Hepatocyte (in vitro differentiated cells): ENCODE measurements around the gene ZFP91. TPM values are rescaled to one million over a fixed set of nuclear protein-coding genes. Genes with fewer than 3 reads are reported as not detected.

ENCODE experiments used
- DNase-seq: peaks from one replicate; pipeline ENCODE4 v3.0.0-alpha.2; 2016; ENCODE audit warnings: low spot score
- H2AFZ ChIP-seq: fragments of 200-600 bp; sonication (generic); 2 replicates; pipeline ENCODE4 v1.6.0; 2016; ENCODE audit warnings: antibody characterized with exemption, mild to moderate bottlenecking
- H3K27ac ChIP-seq: fragments of 200-600 bp; sonication (generic); 2 replicates; pipeline ENCODE4 v1.5.1; 2016; ENCODE audit warnings: mild to moderate bottlenecking
- H3K27me3 ChIP-seq: fragments of 200-600 bp; sonication (generic); 2 replicates; pipeline ENCODE4 v1.6.1; 2016
- H3K36me3 ChIP-seq: fragments of 200-600 bp; sonication (generic); replicated peaks from 2 replicates; pipeline ENCODE4 v1.5.1; 2016; ENCODE audit warnings: low read depth; ENCODE audit not compliant: insufficient read depth
- H3K4me1 ChIP-seq: fragments of 200-600 bp; sonication (generic); 2 replicates; pipeline ENCODE4 v1.5.1; 2016; ENCODE audit warnings: mild to moderate bottlenecking, moderate library complexity; ENCODE audit not compliant: insufficient read depth
- H3K4me2 ChIP-seq: fragments of 200-600 bp; sonication (generic); 2 replicates; pipeline ENCODE4 v1.6.0; 2016
- H3K4me3 ChIP-seq: fragments of 200-600 bp; sonication (generic); 2 replicates; pipeline ENCODE4 v1.5.1; 2016; ENCODE audit warnings: mild to moderate bottlenecking
- H3K79me2 ChIP-seq: fragments of 200-600 bp; sonication (generic); 2 replicates; pipeline ENCODE4 v1.6.0; 2017; ENCODE audit warnings: mild to moderate bottlenecking
- H3K9me2 ChIP-seq: fragments of 200-600 bp; sonication (generic); replicated peaks from 2 replicates; pipeline ENCODE4 v1.6.0; 2017; ENCODE audit warnings: mild to moderate bottlenecking; ENCODE audit not compliant: insufficient read depth
- H3K9me3 ChIP-seq: fragments of 200-600 bp; sonication (generic); 2 replicates; pipeline ENCODE4 v1.5.1; 2016; ENCODE audit warnings: low read depth, mild to moderate bottlenecking
- H4K20me1 ChIP-seq: fragments of 200-600 bp; sonication (generic); 2 replicates; pipeline ENCODE4 v1.6.0; 2016; ENCODE audit warnings: mild to moderate bottlenecking; ENCODE audit not compliant: insufficient read depth, poor library complexity, severe bottlenecking
- EZH2 ChIP-seq: fragments of 200-600 bp; sonication (generic); IDR thresholded peaks from 2 replicates; pipeline ENCODE4 v1.6.1; 2016; ENCODE audit warnings: antibody characterized with exemption, mild to moderate bottlenecking, borderline replicate concordance
- EZH2phosphoT487 ChIP-seq: fragments of 200-600 bp; sonication (generic); IDR thresholded peaks from one replicate; pipeline ENCODE4 v1.6.1; 2018; ENCODE audit warnings: antibody characterized with exemption, mild to moderate bottlenecking, low read depth, moderate library complexity; ENCODE audit not compliant: unreplicated experiment, severe bottlenecking
- WGBS: methylation state at CpG from one replicate; pipeline ENCODE4 v1.1.6; 2016; ENCODE audit warnings: low lambda C conversion rate; ENCODE audit errors: missing lambda C conversion rate; 5-methylcytosine and 5-hydroxymethylcytosine counted together
- polyA plus RNA-seq: library from polyadenylated mRNA; unstranded; fragments of >200 nt; fragmentation: Nextera tagmentation; extraction: Ambion mirVana; gene quantifications from 2 replicates; pipeline ENCODE4 v1.2.1, GENCODE V29; 2016
- total RNA-seq: library from RNA; depleted of rRNA; stranded (reverse); fragments of >200 nt; gene quantifications from 2 replicates; pipeline ENCODE4 v1.2.3, GENCODE V29; 2014
- TF ChIP-seq, protein P1 (sequence below): fragments of 200-600 bp; sonication (generic); IDR thresholded peaks from 2 replicates; pipeline ENCODE4 v1.5.1; 2016; ENCODE audit warnings: antibody characterized with exemption, mild to moderate bottlenecking; ENCODE audit not compliant: poor library complexity

The ZFP91 gene
- total and polyA plus RNA-seq, 2 experiments from 2014 or later: 13.7 to 42.0 TPM

GRCh38 chr11:58580311-58580710, 1.4 kb downstream of the ZFP91 start:
- Histone ChIP-seq H3K4me3 (peak overlapping the region; percentile 87), H3K9me2 (no peaks in the 10 kb centered on the region), H3K27me3 (no peaks in the 10 kb centered on the region), H4K20me1 (peaks cover 23% of the 10 kb centered on the region), H3K79me2 (peaks cover 68% of the 10 kb centered on the region), H3K27ac (peak overlapping the region; percentile 99), H3K4me1 (peaks cover 23% of the 10 kb centered on the region), H2AFZ (peak overlapping the region; percentile 76), H3K4me2 (peak overlapping the region; percentile 79), H3K36me3 (no peaks in the 10 kb centered on the region), H3K9me3 (no peaks in the 10 kb centered on the region)
- TF ChIP-seq, protein P1, sequence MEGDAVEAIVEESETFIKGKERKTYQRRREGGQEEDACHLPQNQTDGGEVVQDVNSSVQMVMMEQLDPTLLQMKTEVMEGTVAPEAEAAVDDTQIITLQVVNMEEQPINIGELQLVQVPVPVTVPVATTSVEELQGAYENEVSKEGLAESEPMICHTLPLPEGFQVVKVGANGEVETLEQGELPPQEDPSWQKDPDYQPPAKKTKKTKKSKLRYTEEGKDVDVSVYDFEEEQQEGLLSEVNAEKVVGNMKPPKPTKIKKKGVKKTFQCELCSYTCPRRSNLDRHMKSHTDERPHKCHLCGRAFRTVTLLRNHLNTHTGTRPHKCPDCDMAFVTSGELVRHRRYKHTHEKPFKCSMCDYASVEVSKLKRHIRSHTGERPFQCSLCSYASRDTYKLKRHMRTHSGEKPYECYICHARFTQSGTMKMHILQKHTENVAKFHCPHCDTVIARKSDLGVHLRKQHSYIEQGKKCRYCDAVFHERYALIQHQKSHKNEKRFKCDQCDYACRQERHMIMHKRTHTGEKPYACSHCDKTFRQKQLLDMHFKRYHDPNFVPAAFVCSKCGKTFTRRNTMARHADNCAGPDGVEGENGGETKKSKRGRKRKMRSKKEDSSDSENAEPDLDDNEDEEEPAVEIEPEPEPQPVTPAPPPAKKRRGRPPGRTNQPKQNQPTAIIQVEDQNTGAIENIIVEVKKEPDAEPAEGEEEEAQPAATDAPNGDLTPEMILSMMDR: no peak
- TF ChIP-seq EZH2 (no peak), EZH2phosphoT487 (no peak)
- no peak for DNase-seq
- WGBS: 17% methylated on average over 2 of the region's 2 CpGs

- no peak for DNase-seq
- TF ChIP-seq, protein P1: no peak
- TF ChIP-seq EZH2phosphoT487: no peak
- Histone ChIP-seq H3K9me2 (no peaks in the 10 kb centered on the region), H3K4me1 (peaks cover 17% of the 10 kb centered on the region), H3K27ac (no peak overlapping the region), H3K4me2 (peak overlapping the region; percentile 79), H3K9me3 (no peaks in the 10 kb centered on the region), H4K20me1 (peaks cover 26% of the 10 kb centered on the region), H3K79me2 (peaks cover 78% of the 10 kb centered on the region), H3K36me3 (no peaks in the 10 kb centered on the region), H3K27me3 (no peaks in the 10 kb centered on the region), H3K4me3 (no peak overlapping the region), H2AFZ (no peak overlapping the region)
- WGBS: 100% methylated on average over 1 of the region's 1 CpG
Measured at GRCh38 chr11:58582437-58582836, 3.6 kb downstream of the ZFP91 start.

GRCh38 chr11:58586998-58587397, 8.1 kb downstream of the ZFP91 start:
- Histone ChIP-seq H2AFZ (no peak overlapping the region), H3K9me2 (no peaks in the 10 kb centered on the region), H3K79me2 (peaks cover 100% of the 10 kb centered on the region), H4K20me1 (peaks cover 23% of the 10 kb centered on the region), H3K4me2 (no peak overlapping the region), H3K27ac (no peak overlapping the region), H3K27me3 (no peaks in the 10 kb centered on the region), H3K36me3 (no peaks in the 10 kb centered on the region), H3K4me3 (no peak overlapping the region), H3K4me1 (peaks cover 8% of the 10 kb centered on the region), H3K9me3 (no peaks in the 10 kb centered on the region)
- WGBS: 99% methylated on average over 2 of the region's 2 CpGs
- TF ChIP-seq EZH2: no peak
- TF ChIP-seq EZH2phosphoT487: no peak
- TF ChIP-seq, protein P1: no peak
- DNase-seq: no peak

DNA sequence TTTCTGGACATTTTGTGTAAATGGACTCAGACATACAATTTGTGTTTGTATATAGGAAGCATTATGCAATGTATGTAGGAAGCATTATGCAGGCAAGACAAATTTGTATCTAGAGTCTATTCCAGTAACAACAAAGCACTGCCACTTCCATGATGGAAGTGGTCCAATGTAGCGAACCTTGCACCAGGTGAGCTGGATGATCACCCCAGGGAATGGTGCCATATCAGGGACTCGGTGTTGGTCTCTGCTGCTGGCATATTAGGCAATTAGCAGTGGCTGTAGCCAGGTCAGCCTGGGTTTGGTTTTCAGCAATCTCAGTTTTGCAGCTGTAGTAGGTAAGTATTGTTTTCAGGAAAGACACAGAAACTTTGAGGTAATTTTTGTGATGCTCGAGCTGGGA, 12.8 kb downstream of the ZFP91 start:
- Histone ChIP-seq H3K9me2 (no peaks in the 10 kb centered on the region), H3K4me2 (no peak overlapping the region), H3K27ac (no peak overlapping the region), H3K4me3 (no peak overlapping the region), H3K9me3 (no peaks in the 10 kb centered on the region), H2AFZ (no peak overlapping the region), H3K36me3 (no peaks in the 10 kb centered on the region), H3K27me3 (no peaks in the 10 kb centered on the region), H3K79me2 (peaks cover 100% of the 10 kb centered on the region), H3K4me1 (no peaks in the 10 kb centered on the region), H4K20me1 (peaks cover 18% of the 10 kb centered on the region)
- DNase-seq: no peak
- 100% methylated on average over 3 of the region's 3 CpGs for WGBS
- TF ChIP-seq EZH2phosphoT487: no peak
- TF ChIP-seq EZH2: no peak
- TF ChIP-seq, protein P1: no peak
